Caco-2 (cell line): ENCODE data around the gene PRDM15. TPM values are rescaled to one million over a fixed set of nuclear protein-coding genes. Genes with fewer than 3 reads are reported as not detected.

Source experiments
- BruUV-seq: library from RNA; stranded (reverse); fragments of 400-500 nt; replicated peaks from 2 replicates; lab custom pipeline; 2021; lab: Mats Ljungman, UMichigan
- CTCF ChIA-PET: fragments of 300-600 bp; sonication (Branson Sonifier 250); formaldehyde crosslinking; loops from one replicate; lab custom pipeline; 2022; ENCODE audit warnings: antibody characterized with exemption; lab: Charles Lee
- POLR2A ChIA-PET: fragments of 300-600 bp; sonication (Branson Sonifier 250); formaldehyde crosslinking; loops from one replicate; lab custom pipeline; 2022; ENCODE audit warnings: antibody characterized with exemption; lab: Charles Lee
- DNase-seq, 2 experiments: peaks; one replicate each; pipeline versions ENCODE4 v3.0.0 to v3.0.0-alpha.2; 2020 to 2022
- H3K27me3 ChIP-seq: replicated peaks from 2 replicates; pipeline ENCODE4 v1.6.0; 2011; ENCODE audit warnings: low read length; ENCODE audit not compliant: control insufficient read depth, insufficient read depth
- H3K36me3 ChIP-seq: 2 replicates; pipeline ENCODE4 v1.5.1; 2011; ENCODE audit warnings: low read length; ENCODE audit not compliant: control insufficient read depth, insufficient read depth
- H3K4me1 ChIP-seq: fragments of 250-450 bp; sonication (Bioruptor Pico); 2 replicates; pipeline ENCODE4 v1.5.1; 2020; ENCODE audit warnings: mild to moderate bottlenecking
- H3K4me3 ChIP-seq: 2 replicates; pipeline ENCODE4 v1.5.1; 2011; ENCODE audit warnings: low read depth, mild to moderate bottlenecking, control low read depth, low read length
- H3K9me3 ChIP-seq: fragments of 250-450 bp; sonication (Bioruptor Pico); 2 replicates; pipeline ENCODE4 v1.5.1; 2020; ENCODE audit warnings: mild to moderate bottlenecking, moderate library complexity
- H3K27ac Mint-ChIP-seq: one replicate; pipeline ENCODE4 v1.8.0; 2022; ENCODE audit warnings: mixed read lengths; ENCODE audit not compliant: unreplicated experiment
- H3K27me3 Mint-ChIP-seq: one replicate; pipeline ENCODE4 v1.8.0; 2022; ENCODE audit warnings: mixed read lengths; ENCODE audit not compliant: insufficient read depth, unreplicated experiment
- H3K36me3 Mint-ChIP-seq: one replicate; pipeline ENCODE4 v1.8.0; 2022; ENCODE audit warnings: mild to moderate bottlenecking, mixed read lengths; ENCODE audit not compliant: insufficient read depth, unreplicated experiment
- H3K4me1 Mint-ChIP-seq: one replicate; pipeline ENCODE4 v1.8.0; 2022; ENCODE audit warnings: low read depth, mixed read lengths; ENCODE audit not compliant: unreplicated experiment
- H3K4me3 Mint-ChIP-seq: one replicate; pipeline ENCODE4 v1.8.0; 2022; ENCODE audit warnings: mild to moderate bottlenecking, moderate library complexity, mixed read lengths; ENCODE audit not compliant: unreplicated experiment
- H3K9me3 Mint-ChIP-seq: one replicate; pipeline ENCODE4 v1.8.0; 2022; ENCODE audit warnings: mixed read lengths; ENCODE audit not compliant: unreplicated experiment
- intact Hi-C: fragments of 100-400 bp; cut with micrococcal nuclease; formaldehyde crosslinking; loops from one replicate; pipeline ENCODE4 v1.10.0; 2022; ENCODE audit not compliant: unreplicated experiment
- total RNA-seq: library from RNA; stranded (reverse); gene quantifications from 2 replicates; pipeline ENCODE4 v1.2.3, GENCODE V29; 2022
- TF ChIP-seq, protein P1 (sequence below), 2 experiments: fragments of 200-600 bp in 1 of 2; IDR thresholded peaks; 1 replicate in 1 of 2; 2 replicates in 1 of 2; pipeline versions ENCODE4 v1.5.1 to v1.8.0; 2011 to 2022; ENCODE audit warnings: antibody characterized with exemption in 1 of 2, control low read depth in 1 of 2, inconsistent platforms in 1 of 2, low read depth in 1 of 2, low read length in 1 of 2, mild to moderate bottlenecking in 1 of 2, moderate library complexity in 1 of 2; ENCODE audit not compliant: insufficient read depth in 1 of 2, severe bottlenecking in 1 of 2, unreplicated experiment in 1 of 2

PRDM15 gene
- total RNA-seq, 1 experiment from 2014 or later = 5.6 TPM

DNA sequence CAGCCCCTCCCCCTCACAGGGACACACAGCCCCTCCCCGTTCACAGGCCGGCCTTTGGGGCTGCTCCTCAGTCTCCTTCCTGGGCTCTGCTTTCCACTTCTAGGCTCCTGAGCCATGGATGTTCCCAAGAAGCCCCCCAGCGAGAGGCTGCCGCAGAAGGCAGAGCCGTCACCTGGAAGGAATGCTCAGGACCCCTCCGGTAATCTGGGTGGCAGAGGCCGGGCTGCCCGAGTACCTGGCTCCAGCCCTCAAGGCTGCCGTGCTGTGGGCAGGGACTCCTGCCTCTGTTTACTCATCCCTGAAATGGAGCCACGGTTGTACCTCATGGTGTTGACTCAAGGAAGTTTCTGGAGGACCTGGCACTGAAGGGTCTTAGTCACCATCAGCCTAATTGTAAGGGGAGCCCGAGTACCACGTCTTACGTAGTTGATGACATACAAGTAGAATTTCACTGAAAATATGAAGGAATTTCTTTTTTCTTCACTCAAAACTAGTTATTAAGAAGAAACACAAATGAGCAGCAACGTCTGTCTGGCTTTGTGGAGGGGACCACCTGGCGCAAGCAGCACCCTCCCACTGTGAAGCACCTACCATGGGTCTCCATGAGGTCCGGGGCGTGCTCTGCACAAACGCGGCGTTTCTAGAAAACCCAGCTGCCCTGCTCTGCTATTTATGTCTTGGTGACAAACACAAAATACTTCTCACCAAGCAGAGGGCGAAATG lies 33.7 kb downstream of the PRDM15 start:
- TF ChIP-seq, protein P1, sequence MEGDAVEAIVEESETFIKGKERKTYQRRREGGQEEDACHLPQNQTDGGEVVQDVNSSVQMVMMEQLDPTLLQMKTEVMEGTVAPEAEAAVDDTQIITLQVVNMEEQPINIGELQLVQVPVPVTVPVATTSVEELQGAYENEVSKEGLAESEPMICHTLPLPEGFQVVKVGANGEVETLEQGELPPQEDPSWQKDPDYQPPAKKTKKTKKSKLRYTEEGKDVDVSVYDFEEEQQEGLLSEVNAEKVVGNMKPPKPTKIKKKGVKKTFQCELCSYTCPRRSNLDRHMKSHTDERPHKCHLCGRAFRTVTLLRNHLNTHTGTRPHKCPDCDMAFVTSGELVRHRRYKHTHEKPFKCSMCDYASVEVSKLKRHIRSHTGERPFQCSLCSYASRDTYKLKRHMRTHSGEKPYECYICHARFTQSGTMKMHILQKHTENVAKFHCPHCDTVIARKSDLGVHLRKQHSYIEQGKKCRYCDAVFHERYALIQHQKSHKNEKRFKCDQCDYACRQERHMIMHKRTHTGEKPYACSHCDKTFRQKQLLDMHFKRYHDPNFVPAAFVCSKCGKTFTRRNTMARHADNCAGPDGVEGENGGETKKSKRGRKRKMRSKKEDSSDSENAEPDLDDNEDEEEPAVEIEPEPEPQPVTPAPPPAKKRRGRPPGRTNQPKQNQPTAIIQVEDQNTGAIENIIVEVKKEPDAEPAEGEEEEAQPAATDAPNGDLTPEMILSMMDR (IDR thresholded peaks at IDR 0.05; ENCODE audit: insufficient read depth in 1 of 2, low read depth in 1 of 2, low read length in 1 of 2, severe bottlenecking in 1 of 2, unreplicated experiment in 1 of 2) = no peak
- Histone ChIP-seq H3K4me1 (no peaks in the 10 kb centered on the region), H3K9me3 (peaks cover 10% of the 10 kb centered on the region), H3K27me3 (no peaks in the 10 kb centered on the region), H3K4me3 (no peak overlapping the region), H3K36me3 (no peaks in the 10 kb centered on the region)
- Mint-ChIP-seq H3K4me1 (peaks cover 6% of the 10 kb centered on the region), H3K27ac (no peak overlapping the region), H3K9me3 (peaks cover 14% of the 10 kb centered on the region), H3K36me3 (peaks cover 1% of the 10 kb centered on the region), H3K4me3 (no peak overlapping the region), H3K27me3 (no peaks in the 10 kb centered on the region)
- CTCF ChIA-PET = no interaction called here
- no TSS peak for BruUV-seq
- no peak for DNase-seq
- intact Hi-C loops = no loop called here
- POLR2A ChIA-PET = no interaction called here

DNA sequence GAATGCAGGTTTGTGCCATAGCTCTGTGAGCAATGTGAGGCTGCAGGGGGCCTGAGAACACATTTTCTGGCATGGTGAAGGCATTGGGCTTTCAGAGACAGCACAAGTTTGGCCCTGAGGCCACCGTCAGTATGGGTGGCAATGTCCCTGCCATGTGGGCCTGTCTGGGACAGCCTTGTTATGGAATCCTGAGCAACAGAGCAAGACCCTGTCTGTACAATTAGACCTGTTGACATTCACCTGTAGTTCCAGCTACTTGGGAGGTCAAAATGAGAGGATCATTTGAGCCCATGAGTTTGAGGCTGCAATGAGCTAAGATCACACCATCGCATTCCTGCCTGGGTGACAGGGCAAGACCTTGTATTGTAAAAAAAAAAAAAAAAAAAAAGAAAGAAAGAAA lies 35.6 kb downstream of the PRDM15 start:
- no peak overlapping the region for H3K4me3 Mint-ChIP-seq
- no peaks in the 10 kb centered on the region for H3K4me1 ChIP-seq
- intact Hi-C loops = no loop called here
- peaks cover 5% of the 10 kb centered on the region for H3K36me3 Mint-ChIP-seq
- H3K9me3 Mint-ChIP-seq = peaks cover 19% of the 10 kb centered on the region
- no peak overlapping the region for H3K27ac Mint-ChIP-seq
- BruUV-seq = no TSS peak
- no peaks in the 10 kb centered on the region; the same call in 1 of the 2 replicates for H3K36me3 ChIP-seq
- no peak for DNase-seq
- H3K4me3 ChIP-seq = no peak overlapping the region
- CTCF ChIA-PET = interaction anchor here (0.7 kb wide), 1 partner anchor 231 kb away, joined by 3 read pairs; no protein-coding TSS in a partner anchor
- peaks cover 10% of the 10 kb centered on the region for H3K9me3 ChIP-seq
- H3K27me3 ChIP-seq = no peaks in the 10 kb centered on the region
- POLR2A ChIA-PET = no interaction called here
- TF ChIP-seq, protein P1 (IDR thresholded peaks at IDR 0.05; ENCODE audit: insufficient read depth in 1 of 2, low read depth in 1 of 2, low read length in 1 of 2, severe bottlenecking in 1 of 2, unreplicated experiment in 1 of 2) = no peak
- no peaks in the 10 kb centered on the region for H3K27me3 Mint-ChIP-seq
- peaks cover under 1% of the 10 kb centered on the region for H3K4me1 Mint-ChIP-seq

DNA sequence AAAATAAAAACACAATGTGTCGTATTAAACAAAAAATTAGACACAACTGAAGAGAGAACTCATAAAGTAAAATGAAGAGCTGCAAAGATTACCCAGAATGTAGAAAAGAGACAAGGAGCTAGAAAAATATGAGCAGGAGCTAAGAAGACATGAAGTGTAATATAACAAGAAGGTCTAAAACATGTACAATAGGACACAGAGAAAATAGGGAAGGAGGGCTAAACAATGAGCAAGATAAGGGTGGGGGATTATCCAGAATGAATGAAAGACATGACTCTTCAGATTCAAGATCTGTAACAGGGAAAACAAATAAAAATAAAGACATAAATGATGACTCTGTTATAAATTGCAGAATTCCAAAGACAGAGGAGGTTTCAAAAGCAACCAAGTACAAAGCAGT lies 38.3 kb downstream of the PRDM15 start:
- H3K27me3 ChIP-seq = no peaks in the 10 kb centered on the region
- no peaks in the 10 kb centered on the region for H3K4me1 ChIP-seq
- intact Hi-C loops = no loop called here
- no TSS peak for BruUV-seq
- no peak for DNase-seq
- ChIA-PET POLR2A (no interaction called here), CTCF (no interaction called here)
- Mint-ChIP-seq H3K9me3 (peaks cover 19% of the 10 kb centered on the region), H3K36me3 (peaks cover 17% of the 10 kb centered on the region), H3K4me3 (no peak overlapping the region), H3K27ac (no peak overlapping the region), H3K4me1 (peaks cover 3% of the 10 kb centered on the region), H3K27me3 (no peaks in the 10 kb centered on the region)
- no peak overlapping the region for H3K4me3 ChIP-seq
- H3K9me3 ChIP-seq = peaks cover 10% of the 10 kb centered on the region
- no peaks in the 10 kb centered on the region; the same call in 1 of the 2 replicates for H3K36me3 ChIP-seq
- TF ChIP-seq, protein P1 (IDR thresholded peaks at IDR 0.05; ENCODE audit: insufficient read depth in 1 of 2, low read depth in 1 of 2, low read length in 1 of 2, severe bottlenecking in 1 of 2, unreplicated experiment in 1 of 2) = no peak
